A549 (cell line): Measurements from ENCODE around the gene SEC14L6. TPM values are rescaled to one million over a fixed set of nuclear protein-coding genes. Genes with fewer than 3 reads are reported as not detected.

Experiments used
- ATAC-seq, 2 experiments: fragments of 200-7000 bp in 1 of 2; fragments of >200 bp in 1 of 2; cut with Nextera tagmentation in 1 of 2; cut with Tn5 transposase in 1 of 2; 3 replicates each; pipeline versions ENCODE4 v1.8.0 to v1.9.1; 2018 to 2020; ENCODE audit warnings: mild to moderate bottlenecking in 1 of 2, moderate library complexity in 1 of 2
- CTCF ChIA-PET: fragments of 300-600 bp; sonication (Branson Sonifier 250); formaldehyde crosslinking; extraction: SDS; loops from one replicate; lab custom pipeline; 2021; ENCODE audit warnings: antibody characterized with exemption, inconsistent platforms; lab: Yijun Ruan, JAX
- POLR2A ChIA-PET: fragments of 350-600 bp; formaldehyde crosslinking; extraction: SDS; loops from one replicate; lab custom pipeline; 2021; ENCODE audit warnings: antibody characterized with exemption, inconsistent platforms; lab: Yijun Ruan, JAX
- DNase-seq, 2 experiments: peaks; one replicate each; pipeline versions ENCODE4 v3.0.0 to v3.0.0-alpha.2; 2011 to 2016; ENCODE audit warnings: low read depth in 1 of 2, low spot score in 1 of 2
- FAIRE-seq: peaks from 2 replicates; lab custom pipeline; 2011; peaks lifted over from hg19 to GRCh38; lab: Jason Lieb, UNC
- H3K27ac ChIP-seq, 2 experiments: fragments of >200 bp; sonication (Bioruptor Twin); formaldehyde crosslinking; 3 replicates each; pipeline ENCODE4 v1.5.1; 2016 to 2017
- H3K4me1 ChIP-seq: fragments of >200 bp; sonication (Bioruptor Twin); formaldehyde crosslinking; 3 replicates; pipeline ENCODE4 v1.6.1; 2016
- H3K4me2 ChIP-seq: fragments of >200 bp; sonication (Bioruptor Twin); formaldehyde crosslinking; 3 replicates; pipeline ENCODE4 v1.6.1; 2016
- H3K4me3 ChIP-seq: fragments of >200 bp; sonication (Bioruptor Twin); formaldehyde crosslinking; 3 replicates; pipeline ENCODE4 v1.5.1; 2016
- H3K9me3 ChIP-seq: fragments of >200 bp; sonication (Bioruptor Twin); formaldehyde crosslinking; 3 replicates; pipeline ENCODE4 v1.6.1; 2016
- CEBPB ChIP-seq, 2 experiments: fragments of >200 bp in 1 of 2; sonication (Bioruptor Twin) in 1 of 2; formaldehyde crosslinking in 1 of 2; IDR thresholded peaks; 2 replicates each; pipeline ENCODE4 v1.6.1; 2012 to 2016
- EHMT2 ChIP-seq: fragments of 200-600 bp; sonication (generic); IDR thresholded peaks from 2 replicates; pipeline ENCODE4 v1.6.1; 2016; ENCODE audit warnings: antibody characterized with exemption, low read depth, mild to moderate bottlenecking, moderate library complexity
- FOSB ChIP-seq: fragments of 250-450 bp; sonication (Bioruptor Pico); IDR thresholded peaks from 2 replicates; pipeline ENCODE4 v1.5.0; 2020; ENCODE audit warnings: mild to moderate bottlenecking, moderate library complexity
- HDAC2 ChIP-seq: fragments of 200-600 bp; sonication (generic); IDR thresholded peaks from 2 replicates; pipeline ENCODE4 v1.6.1; 2016
- JUN ChIP-seq, 2 experiments: fragments of >200 bp; sonication (Bioruptor Twin); formaldehyde crosslinking; IDR thresholded peaks; 2 replicates in 1 of 2; 3 replicates in 1 of 2; pipeline ENCODE4 v1.6.1; 2016 to 2017
- KDM5A ChIP-seq: fragments of 200-600 bp; sonication (generic); IDR thresholded peaks from 2 replicates; pipeline ENCODE4 v1.6.1; 2016; ENCODE audit warnings: antibody characterized with exemption, mild to moderate bottlenecking
- MAFK ChIP-seq: fragments of 450-650 bp; IDR thresholded peaks from 2 replicates; pipeline ENCODE4 v1.6.1; 2014; ENCODE audit not compliant: partially characterized antibody
- NFE2L2 ChIP-seq: fragments of 150-350 bp; conservative IDR thresholded peaks from 2 replicates; pipeline ENCODE4 v1.6.1; 2014; ENCODE audit warnings: low read length
- NPAS2 ChIP-seq: fragments of 250-450 bp; sonication (Bioruptor Pico); IDR thresholded peaks from 2 replicates; pipeline ENCODE4 v1.8.0; 2022; ENCODE audit warnings: mild to moderate bottlenecking, moderate library complexity, borderline replicate concordance
- POLR2AphosphoS2 ChIP-seq: conservative IDR thresholded peaks from 2 replicates; pipeline ENCODE4 v1.6.1; 2012; ENCODE audit warnings: low read length, improper control_type of control experiment, inconsistent platforms
- RARB ChIP-seq: fragments of 250-450 bp; sonication (Bioruptor Pico); IDR thresholded peaks from 2 replicates; pipeline ENCODE4 v1.8.0; 2021; ENCODE audit warnings: mild to moderate bottlenecking, moderate library complexity
- RCOR1 ChIP-seq: fragments of 150-350 bp; IDR thresholded peaks from 2 replicates; pipeline ENCODE4 v1.6.1; 2014; ENCODE audit warnings: antibody characterized with exemption, low read length, low read depth
- RNF2 ChIP-seq: fragments of 200-600 bp; sonication (generic); IDR thresholded peaks from 2 replicates; pipeline ENCODE4 v1.6.1; 2016; ENCODE audit warnings: low read depth, mild to moderate bottlenecking, antibody characterized with exemption, moderate library complexity, borderline replicate concordance
- SMC3 ChIP-seq: fragments of >200 bp; sonication (Bioruptor Twin); formaldehyde crosslinking; IDR thresholded peaks from 3 replicates; pipeline ENCODE4 v1.6.1; 2018; ENCODE audit warnings: inconsistent platforms
- TP53 ChIP-seq: fragments of 250-450 bp; sonication (Bioruptor Pico); IDR thresholded peaks from 2 replicates; pipeline ENCODE4 v1.5.0; 2021; ENCODE audit warnings: mild to moderate bottlenecking, moderate library complexity
- ZSCAN20 ChIP-seq: fragments of 250-450 bp; sonication (Bioruptor Pico); IDR thresholded peaks from 2 replicates; pipeline ENCODE4 v1.8.0; 2022; ENCODE audit warnings: mild to moderate bottlenecking, moderate library complexity
- WGBS: methylation state at CpG from one replicate; pipeline ENCODE4 v1.1.6; 2017; ENCODE audit errors: missing lambda C conversion rate; 5-methylcytosine and 5-hydroxymethylcytosine counted together
- polyA plus RNA-seq, 4 experiments: library from polyadenylated mRNA; depleted of rRNA in 3 of 4; stranded (reverse); fragments of >200 nt; fragmentation: RNase III in 1 of 4; extraction: RNeasy Plus Mini Kit Qiagen cat#74134 plus additional on column Dnase treatment in 1 of 4; gene quantifications; 2 replicates in 3 of 4; 3 replicates in 1 of 4; pipeline ENCODE4 v1.2.3, GENCODE V29; 2011 to 2017
- TF ChIP-seq, protein P1 (sequence below): fragments of >200 bp; sonication (Bioruptor Twin); formaldehyde crosslinking; IDR thresholded peaks from 2 replicates; pipeline ENCODE4 v1.6.1; 2016
- TF ChIP-seq, protein P2 (sequence below): IDR thresholded peaks from 2 replicates; pipeline ENCODE4 v1.6.1; 2012
- TF ChIP-seq, protein P3 (sequence below): fragments of 250-450 bp; sonication (Bioruptor Pico); IDR thresholded peaks from 2 replicates; pipeline ENCODE4 v1.5.0; 2020; ENCODE audit warnings: low read depth, mild to moderate bottlenecking, moderate library complexity
- TF ChIP-seq, protein P4 (sequence below): fragments of 150-350 bp; IDR thresholded peaks from 2 replicates; pipeline ENCODE4 v1.6.1; 2014; ENCODE audit warnings: low read depth, mild to moderate bottlenecking, low read length
- TF ChIP-seq, protein P5 (sequence below): fragments of >200 bp; sonication (Bioruptor Twin); formaldehyde crosslinking; IDR thresholded peaks from 3 replicates; pipeline ENCODE4 v1.6.1; 2016
- TF ChIP-seq, protein P6 (sequence below): fragments of 250-450 bp; sonication (Bioruptor Pico); IDR thresholded peaks from 2 replicates; pipeline ENCODE4 v1.5.0; 2021; ENCODE audit warnings: mild to moderate bottlenecking, moderate library complexity, borderline replicate concordance

Gene SEC14L6
- polyA plus RNA-seq, 2 of the 4 experiments (the other 2 are of a cell fraction), result not detected

DNA sequence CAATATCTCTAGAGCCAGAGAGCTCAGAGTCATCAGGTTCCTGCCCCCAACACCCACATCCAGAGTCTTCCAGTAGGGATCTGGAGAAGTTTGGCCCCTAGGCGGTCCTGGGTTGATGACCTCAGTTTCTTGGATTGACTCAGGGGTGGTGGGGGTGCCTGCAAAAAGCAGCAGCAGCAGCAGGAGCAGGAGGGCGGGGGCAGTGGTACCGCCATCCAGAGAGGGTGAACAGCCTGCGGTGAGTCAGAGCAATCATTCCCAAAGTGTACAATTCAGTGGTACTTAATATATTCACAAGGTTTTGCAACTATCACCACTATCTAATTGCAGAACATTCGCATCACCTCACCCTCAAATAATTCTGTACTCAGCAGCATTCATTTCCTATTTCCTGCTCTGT, 64.8 kb downstream of the SEC14L6 start:
- FAIRE-seq, result no peak

DNA sequence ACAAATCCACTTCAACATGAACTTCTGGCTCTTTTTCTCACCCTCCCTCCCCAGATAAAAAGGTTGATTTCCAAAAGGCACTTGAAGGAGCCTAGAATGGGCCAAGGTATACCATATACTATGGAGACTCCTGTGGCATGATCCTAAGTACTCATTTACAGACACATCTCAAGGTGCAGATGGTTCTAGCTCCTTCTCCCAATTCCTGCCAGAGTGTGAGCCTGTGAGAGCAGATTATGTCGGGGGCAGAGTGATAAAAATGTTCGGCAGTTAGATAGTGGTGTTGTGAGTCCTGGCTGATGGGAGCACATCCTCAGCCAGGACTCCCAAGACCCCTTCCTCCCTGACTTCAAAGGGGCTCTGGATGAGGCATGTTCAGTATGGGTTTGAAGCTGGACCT, 66.6 kb downstream of the SEC14L6 start:
- FAIRE-seq (no peak), ATAC-seq (no peak), DNase-seq (no peak)
- TF ChIP-seq NPAS2, result no peak
- TF ChIP-seq, protein P1, sequence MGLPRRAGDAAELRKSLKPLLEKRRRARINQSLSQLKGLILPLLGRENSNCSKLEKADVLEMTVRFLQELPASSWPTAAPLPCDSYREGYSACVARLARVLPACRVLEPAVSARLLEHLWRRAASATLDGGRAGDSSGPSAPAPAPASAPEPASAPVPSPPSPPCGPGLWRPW, result no peak
- no peak for TF ChIP-seq TP53
- TF ChIP-seq, protein P2, sequence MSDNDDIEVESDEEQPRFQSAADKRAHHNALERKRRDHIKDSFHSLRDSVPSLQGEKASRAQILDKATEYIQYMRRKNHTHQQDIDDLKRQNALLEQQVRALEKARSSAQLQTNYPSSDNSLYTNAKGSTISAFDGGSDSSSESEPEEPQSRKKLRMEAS, result no peak
- TF ChIP-seq POLR2AphosphoS2, result no peak
- TF ChIP-seq FOSB (CRISPR knock-in tag), result no peak
- TF ChIP-seq, protein P3, sequence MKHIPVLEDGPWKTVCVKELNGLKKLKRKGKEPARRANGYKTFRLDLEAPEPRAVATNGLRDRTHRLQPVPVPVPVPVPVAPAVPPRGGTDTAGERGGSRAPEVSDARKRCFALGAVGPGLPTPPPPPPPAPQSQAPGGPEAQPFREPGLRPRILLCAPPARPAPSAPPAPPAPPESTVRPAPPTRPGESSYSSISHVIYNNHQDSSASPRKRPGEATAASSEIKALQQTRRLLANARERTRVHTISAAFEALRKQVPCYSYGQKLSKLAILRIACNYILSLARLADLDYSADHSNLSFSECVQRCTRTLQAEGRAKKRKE (CRISPR knock-in tag), result no peak
- TF ChIP-seq HDAC2, result no peak
- no peak overlapping the region for H3K4me3 ChIP-seq
- no peaks in the 10 kb centered on the region for H3K9me3 ChIP-seq
- no peaks in the 10 kb centered on the region for H3K4me1 ChIP-seq
- H3K27ac ChIP-seq, result no peak overlapping the region
- ChIA-PET CTCF (no interaction called here), POLR2A (no interaction called here)
- 71% methylated on average over 2 of the region's 2 CpGs for WGBS
- no peak overlapping the region for H3K4me2 ChIP-seq

More for the DNA sequence above, 64.8 kb downstream of the SEC14L6 start:
- no peak for DNase-seq
- 66% methylated on average over 4 of the region's 5 CpGs for WGBS
- Histone ChIP-seq H3K9me3 (no peaks in the 10 kb centered on the region), H3K4me3 (no peak overlapping the region), H3K27ac (no peak overlapping the region), H3K4me2 (no peak overlapping the region), H3K4me1 (peaks cover 12% of the 10 kb centered on the region)
- POLR2A ChIA-PET, result no interaction called here
- CTCF ChIA-PET, result no interaction called here
- TF ChIP-seq, protein P2, result no peak
- TF ChIP-seq JUN (IDR thresholded peaks at IDR 0.05), result no peak
- no peak for TF ChIP-seq CEBPB (IDR thresholded peaks at IDR 0.05)
- no peak for TF ChIP-seq EHMT2
- TF ChIP-seq, protein P4, sequence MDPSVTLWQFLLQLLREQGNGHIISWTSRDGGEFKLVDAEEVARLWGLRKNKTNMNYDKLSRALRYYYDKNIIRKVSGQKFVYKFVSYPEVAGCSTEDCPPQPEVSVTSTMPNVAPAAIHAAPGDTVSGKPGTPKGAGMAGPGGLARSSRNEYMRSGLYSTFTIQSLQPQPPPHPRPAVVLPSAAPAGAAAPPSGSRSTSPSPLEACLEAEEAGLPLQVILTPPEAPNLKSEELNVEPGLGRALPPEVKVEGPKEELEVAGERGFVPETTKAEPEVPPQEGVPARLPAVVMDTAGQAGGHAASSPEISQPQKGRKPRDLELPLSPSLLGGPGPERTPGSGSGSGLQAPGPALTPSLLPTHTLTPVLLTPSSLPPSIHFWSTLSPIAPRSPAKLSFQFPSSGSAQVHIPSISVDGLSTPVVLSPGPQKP, result no peak
- TF ChIP-seq FOSB (CRISPR knock-in tag), result no peak
- TF ChIP-seq RARB, result no peak
- no peak for TF ChIP-seq ZSCAN20 (CRISPR knock-in tag)
- TF ChIP-seq, protein P5, sequence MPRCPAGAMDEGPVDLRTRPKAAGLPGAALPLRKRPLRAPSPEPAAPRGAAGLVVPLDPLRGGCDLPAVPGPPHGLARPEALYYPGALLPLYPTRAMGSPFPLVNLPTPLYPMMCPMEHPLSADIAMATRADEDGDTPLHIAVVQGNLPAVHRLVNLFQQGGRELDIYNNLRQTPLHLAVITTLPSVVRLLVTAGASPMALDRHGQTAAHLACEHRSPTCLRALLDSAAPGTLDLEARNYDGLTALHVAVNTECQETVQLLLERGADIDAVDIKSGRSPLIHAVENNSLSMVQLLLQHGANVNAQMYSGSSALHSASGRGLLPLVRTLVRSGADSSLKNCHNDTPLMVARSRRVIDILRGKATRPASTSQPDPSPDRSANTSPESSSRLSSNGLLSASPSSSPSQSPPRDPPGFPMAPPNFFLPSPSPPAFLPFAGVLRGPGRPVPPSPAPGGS, result no peak
- no peak for TF ChIP-seq MAFK
- no peak for TF ChIP-seq HDAC2
- TF ChIP-seq RNF2, result no peak
- no peak for TF ChIP-seq SMC3
- no peak for TF ChIP-seq RCOR1
- TF ChIP-seq TP53, result no peak
- TF ChIP-seq NFE2L2, result no peak
- TF ChIP-seq KDM5A, result no peak
- TF ChIP-seq, protein P6, sequence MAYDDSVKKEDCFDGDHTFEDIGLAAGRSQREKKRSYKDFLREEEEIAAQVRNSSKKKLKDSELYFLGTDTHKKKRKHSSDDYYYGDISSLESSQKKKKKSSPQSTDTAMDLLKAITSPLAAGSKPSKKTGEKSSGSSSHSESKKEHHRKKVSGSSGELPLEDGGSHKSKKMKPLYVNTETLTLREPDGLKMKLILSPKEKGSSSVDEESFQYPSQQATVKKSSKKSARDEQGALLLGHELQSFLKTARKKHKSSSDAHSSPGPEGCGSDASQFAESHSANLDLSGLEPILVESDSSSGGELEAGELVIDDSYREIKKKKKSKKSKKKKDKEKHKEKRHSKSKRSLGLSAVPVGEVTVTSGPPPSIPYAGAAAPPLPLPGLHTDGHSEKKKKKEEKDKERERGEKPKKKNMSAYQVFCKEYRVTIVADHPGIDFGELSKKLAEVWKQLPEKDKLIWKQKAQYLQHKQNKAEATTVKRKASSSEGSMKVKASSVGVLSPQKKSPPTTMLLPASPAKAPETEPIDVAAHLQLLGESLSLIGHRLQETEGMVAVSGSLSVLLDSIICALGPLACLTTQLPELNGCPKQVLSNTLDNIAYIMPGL (CRISPR knock-in tag), result no peak
- no peak for ATAC-seq
